Left ventricle myocardium superior (tissue), 1 donor: ENCODE data around the gene SARDH. TPM values are rescaled to one million over a fixed set of nuclear protein-coding genes. Genes with fewer than 3 reads are reported as not detected.
"Not testable (repeated sequence)": the region's sequence is repeated elsewhere in the genome, so short reads cannot be mapped to it uniquely, and the experiment has no call there.

Experiments used
- ATAC-seq: fragments of 200-7000 bp; cut with Tn5 transposase; one replicate; pipeline ENCODE4 v1.9.1; 2020; ENCODE audit warnings: mild to moderate bottlenecking, moderate library complexity
- DNase-seq: peaks from one replicate; pipeline ENCODE4 v3.0.0-alpha.2; 2020
- intact Hi-C: fragments of 100-400 bp; cut with micrococcal nuclease; formaldehyde crosslinking; loops from one replicate; pipeline ENCODE4 v1.11.0; 2022
- total RNA-seq: library from RNA; stranded (reverse); fragmentation: NEBNext Ultra II Directional; extraction: Animal tissue kit (Norgen Biotek cat#: 25700); gene quantifications from one replicate; pipeline ENCODE4 v1.2.1, GENCODE V29; 2021
- donor health status: DM: no; HTN: yes; CAD: no; lungs with severe emphysema.

SARDH gene
- total RNA-seq, 1 donor from 2014 or later = 0.64 TPM

DNA sequence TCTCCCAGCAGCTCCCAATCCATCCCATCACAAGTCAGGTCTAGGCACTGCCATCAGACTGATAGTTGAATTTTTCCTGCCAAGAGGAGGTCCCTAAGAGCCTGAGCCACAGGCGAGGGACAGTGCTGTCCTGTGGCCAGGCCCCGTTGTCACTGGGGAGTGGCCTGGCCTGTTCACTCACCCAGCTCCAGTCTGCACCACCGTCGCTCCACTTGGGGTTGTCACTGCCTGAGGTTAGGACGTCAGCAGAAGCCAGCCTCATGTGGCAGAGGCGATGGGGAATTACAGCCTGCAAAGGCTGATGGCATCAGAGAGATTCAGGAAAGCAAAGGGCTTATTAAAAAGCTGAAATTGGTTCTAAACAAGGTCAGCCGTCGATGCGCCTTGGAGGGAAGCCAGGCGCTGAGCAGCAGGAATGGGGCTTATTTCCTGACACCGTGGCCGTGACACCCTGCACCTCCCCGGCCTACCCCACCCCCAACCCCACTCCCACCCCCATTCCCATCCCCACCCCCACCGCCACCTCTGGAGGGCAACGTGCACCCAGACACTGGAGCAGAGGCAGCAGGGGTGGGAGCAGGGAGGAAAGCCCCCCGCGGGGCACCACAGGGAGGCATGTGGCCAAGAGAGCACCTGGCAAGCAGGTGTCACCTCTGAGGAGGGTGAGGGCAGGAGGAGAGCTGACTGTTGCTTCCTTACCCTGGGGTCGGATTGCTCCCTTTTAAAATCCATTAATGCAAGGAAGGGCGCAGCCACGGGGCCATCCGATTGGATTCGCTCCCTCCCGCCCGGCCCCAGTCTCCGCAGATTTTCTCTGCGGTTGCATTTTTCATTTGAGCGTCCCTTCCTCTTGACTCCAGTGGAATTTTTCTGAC lies 105.1 kb downstream of the SARDH start:
- intact Hi-C loops = no loop called here
- ATAC-seq (no peak), DNase-seq (peak; percentile 14)

DNA sequence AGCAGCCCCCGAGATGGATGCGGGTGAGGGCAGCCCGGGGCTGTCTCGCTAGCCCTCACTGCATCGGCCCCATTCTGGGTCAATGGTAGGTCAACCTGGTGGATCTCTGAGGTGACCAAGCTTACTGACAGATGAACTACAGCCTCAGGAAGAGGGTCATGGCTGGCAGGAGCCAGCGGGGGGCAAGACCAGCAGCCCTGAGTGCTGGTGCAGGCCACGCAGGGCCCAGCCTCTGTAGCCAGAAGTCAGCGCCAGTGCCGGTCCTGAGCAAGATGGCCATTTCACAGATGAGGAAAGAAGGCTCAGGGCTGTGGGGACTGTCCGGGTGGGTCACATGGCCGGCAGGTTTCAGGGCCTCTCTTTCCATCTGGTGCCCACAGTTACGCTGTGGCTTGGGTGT lies 107.0 kb downstream of the SARDH start:
- DNase-seq (peak; percentile 3), ATAC-seq (no peak)

DNA sequence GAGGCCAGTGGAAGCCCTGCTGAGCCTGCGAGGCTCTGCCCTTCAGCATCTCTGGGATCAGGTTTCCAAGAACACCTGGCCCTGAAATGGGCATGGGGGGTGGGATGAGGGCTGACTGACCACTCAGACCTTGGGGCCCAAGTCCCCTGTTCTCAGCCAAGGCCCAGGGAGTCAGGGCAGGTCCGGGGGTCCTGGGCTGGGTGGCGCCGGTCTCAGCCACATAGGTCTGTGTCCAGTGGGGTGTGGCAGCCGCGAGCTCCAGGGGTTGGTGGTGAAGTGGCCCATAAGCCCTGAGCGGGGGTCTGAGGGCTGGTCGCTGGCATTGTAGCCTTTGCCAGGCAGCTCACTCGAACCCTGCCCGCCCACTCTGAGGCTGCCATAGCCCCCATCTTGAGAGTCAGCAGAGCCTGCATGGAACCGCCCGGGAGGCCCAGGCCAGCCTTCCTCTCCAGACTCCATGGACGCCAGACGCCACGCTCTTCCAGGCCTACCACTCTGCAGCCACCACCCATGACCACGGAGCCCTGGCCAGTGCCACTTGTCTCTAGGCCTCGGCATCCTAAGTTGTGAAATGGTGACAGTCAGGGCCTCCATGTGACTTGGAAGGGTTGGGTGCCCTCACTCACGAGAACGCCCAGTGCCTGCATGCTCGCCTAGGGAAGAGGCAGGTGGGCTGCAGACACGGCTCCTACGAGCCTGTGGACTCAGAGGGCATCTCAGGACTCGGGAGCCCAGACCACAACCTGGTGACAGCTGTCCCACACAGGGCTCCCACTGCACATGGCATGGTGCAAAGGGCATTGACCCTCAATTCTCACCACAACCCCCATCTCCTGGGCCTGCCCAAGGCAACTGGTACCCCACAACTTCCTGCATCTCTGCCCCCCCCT lies 108.7 kb downstream of the SARDH start:
- ATAC-seq (no peak), DNase-seq (peak; percentile 22)
- intact Hi-C loops = no loop called here

More for the DNA sequence above, 107.0 kb downstream of the SARDH start:
- intact Hi-C loops = no loop called here

DNA sequence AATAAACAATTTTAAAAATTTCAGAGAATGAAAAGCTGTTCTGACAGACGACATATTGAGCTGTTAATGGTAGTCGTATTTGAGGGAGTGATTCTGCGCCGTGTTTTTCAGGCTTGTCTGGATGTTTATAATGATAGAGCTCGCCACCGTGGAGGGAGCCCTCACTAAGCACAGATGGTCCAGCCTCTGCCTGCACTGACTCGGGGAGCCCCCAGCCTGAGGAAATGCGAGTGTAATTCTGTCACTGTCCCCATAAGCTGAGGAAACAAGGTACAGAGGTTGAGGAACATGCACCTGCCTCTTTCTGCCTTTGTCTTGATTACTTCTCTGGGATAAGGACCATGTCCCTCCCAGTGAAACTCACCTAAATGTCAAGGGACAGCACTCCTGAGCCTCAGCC lies 109.4 kb downstream of the SARDH start:
- intact Hi-C loops = no loop called here
- DNase-seq (no peak), ATAC-seq (no peak)

- no peak for DNase-seq
- intact Hi-C loops = no loop called here
- no peak for ATAC-seq
Measured at GRCh38 chr9:133627341-133627740, 110.8 kb downstream of the SARDH start.

DNA sequence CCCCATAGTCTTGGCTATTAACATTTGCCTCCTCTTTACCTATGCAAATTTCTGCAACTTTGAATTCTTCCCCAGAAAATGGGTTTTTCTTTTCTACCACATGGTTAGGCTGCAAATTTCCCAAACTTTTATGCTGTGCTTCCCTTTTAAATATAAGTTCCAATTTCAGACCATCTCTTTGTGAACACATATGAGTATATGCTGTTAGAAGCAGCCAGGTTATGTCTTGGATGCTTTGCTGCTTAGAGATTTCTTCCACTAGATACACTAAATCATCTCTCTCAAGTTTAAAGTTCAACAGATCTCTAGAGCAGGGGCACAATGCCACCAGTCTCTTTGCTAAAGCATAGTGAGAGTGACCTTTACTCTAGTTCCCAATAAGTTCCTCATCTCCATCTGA lies 112.1 kb downstream of the SARDH start:
- ATAC-seq, intact Hi-C loops, DNase-seq: not testable (repeated sequence)

DNA sequence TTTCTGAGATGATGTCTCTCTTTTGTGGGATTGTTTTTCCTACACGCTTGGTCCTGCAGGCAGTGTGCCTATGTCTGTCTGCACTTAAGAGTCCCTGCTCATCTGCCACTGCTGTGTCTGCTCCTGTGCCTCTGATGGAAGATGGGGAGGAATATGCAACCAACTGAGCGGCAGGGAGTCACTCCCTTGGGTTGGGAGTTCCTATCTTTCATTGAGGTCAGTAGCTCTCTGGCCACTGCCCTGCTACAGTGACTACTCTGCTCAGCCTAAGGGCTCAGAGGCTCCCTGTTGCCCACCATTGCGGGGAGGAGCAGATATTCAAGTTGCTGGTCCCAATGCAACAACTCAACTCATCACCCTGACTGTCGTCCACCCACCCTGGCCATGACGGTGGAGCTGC lies 115.6 kb downstream of the SARDH start:
- DNase-seq = no peak
- intact Hi-C loops = no loop called here
- ATAC-seq = no peak

- ATAC-seq = no peak
- intact Hi-C loops = no loop called here
- no peak for DNase-seq
Measured at GRCh38 chr9:133621725-133622267, 116.4 kb downstream of the SARDH start.

DNA sequence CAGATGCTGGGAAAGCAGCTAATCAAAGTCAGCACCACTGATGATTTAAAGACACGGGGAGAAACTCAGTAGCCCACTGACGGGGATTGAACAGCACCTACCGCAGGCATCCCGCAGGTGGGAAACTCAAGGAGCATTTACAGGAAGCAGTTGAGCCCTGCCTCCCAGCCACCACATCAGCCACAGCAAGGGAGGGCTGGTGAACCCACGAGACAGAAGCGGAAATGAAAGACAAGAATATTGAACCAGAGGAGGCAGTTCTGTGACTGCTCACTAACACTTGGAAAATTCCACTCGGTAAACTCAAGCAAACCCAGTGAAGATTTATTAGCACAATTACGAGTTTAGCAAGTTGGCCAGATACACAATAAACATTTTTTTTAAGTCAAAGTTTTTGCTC lies 118.4 kb downstream of the SARDH start:
- ATAC-seq = no peak
- DNase-seq = no peak
- intact Hi-C loops = no loop called here

- DNase-seq (no peak), ATAC-seq (no peak)
- intact Hi-C loops = no loop called here
Measured at GRCh38 chr9:133618726-133619125, 119.4 kb downstream of the SARDH start.

- no peak for ATAC-seq
- no peak for DNase-seq
- intact Hi-C loops = no loop called here
Measured at GRCh38 chr9:133616643-133617405, 121.3 kb downstream of the SARDH start.

DNA sequence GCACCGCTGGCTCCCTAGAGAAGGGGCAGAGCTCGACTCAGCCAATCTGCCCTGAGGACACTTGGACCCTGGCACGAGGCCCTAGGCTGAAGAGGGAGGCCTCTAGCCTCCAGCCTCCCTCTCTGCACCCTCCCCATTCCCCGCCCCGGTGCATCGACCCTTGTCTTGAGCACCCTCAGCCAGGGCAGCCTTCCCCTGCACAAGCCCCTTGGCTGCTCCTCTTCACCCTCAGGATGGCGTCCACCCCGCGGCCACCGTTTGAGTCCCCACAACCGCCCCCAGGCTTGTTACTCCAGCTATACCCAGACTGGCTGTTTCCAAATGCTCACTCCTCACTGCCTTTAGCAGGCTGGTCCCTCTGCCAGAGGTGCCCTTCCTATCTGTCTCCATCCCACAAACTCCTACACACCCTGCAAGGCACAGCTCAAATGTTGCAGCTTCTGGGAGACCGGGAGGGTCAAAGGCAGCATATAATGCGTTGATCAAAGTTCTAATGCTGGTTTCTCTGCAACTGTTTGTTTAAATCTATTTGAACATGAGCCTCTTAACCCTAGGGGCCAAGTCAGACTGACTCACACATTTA lies 122.5 kb downstream of the SARDH start:
- intact Hi-C loops = no loop called here
- ATAC-seq (no peak), DNase-seq (no peak)

DNA sequence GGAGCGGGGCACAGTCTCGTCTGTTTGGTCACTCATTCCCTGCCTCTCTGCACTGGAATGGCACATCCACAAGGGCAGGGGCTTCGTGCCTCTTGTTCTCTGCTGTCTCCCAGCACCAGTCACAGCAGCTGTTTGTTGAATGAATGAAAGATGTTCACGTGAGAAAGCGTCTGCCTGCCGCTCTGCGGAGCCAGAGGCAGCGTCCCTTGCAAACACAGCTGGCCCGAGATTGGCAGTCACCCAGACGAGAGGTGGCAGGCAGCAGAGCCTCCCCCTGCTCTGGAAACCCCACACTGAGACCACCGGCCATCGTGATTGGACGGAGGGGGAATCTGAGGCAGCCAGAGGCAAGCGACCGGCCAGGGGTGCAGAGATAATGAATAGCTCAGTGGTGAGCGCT lies 123.0 kb downstream of the SARDH start:
- intact Hi-C loops = no loop called here
- ATAC-seq (no peak), DNase-seq (no peak)

DNA sequence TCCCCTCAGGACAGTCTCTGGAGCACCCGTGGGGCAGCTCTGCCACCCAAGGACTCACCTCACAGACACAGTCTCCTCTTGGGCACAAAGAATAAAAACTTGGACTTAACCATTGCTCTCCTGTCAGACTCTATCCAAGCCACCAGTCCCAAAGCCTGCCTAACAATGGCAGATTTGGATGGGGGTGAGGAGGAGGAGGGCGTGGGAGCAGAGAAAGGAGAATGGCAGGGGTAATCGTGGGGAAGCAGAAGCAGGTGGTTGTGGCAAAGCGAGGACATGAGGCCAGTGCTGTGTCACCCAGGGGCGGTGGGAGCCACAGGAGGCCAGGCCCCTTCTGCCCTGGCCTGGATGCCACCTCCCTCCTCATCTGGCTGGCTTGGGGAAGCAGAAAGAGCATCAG lies 123.5 kb downstream of the SARDH start:
- intact Hi-C loops = no loop called here
- DNase-seq = no peak
- ATAC-seq = no peak

DNA sequence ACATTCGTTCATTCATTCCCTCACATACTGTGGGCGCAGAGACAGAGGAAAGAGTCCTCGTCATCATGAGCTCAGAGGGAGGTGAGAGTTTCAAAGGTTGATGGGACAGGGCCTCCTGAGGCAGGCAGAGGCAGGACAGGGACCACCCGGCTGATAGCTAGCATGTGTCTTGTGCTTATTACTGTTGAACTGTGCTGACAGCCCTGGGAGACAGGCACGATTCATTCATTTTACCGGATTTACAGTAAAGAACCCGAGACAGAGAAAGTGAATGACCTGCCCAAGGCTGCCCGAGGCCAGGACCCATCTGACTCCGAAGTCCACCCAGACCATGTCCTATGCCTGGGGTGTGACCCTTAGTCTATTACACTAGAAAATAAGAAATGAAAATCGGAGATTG lies 124.1 kb downstream of the SARDH start:
- no peak for DNase-seq
- intact Hi-C loops = no loop called here
- no peak for ATAC-seq
